Sigmoid colon (tissue), 7 donors: Measurements from ENCODE around the gene PRKACB. TPM values are rescaled to one million over a fixed set of nuclear protein-coding genes. Genes with fewer than 3 reads are reported as not detected.
"Not testable (repeated sequence)": the region's sequence is repeated elsewhere in the genome, so short reads cannot be mapped to it uniquely, and the experiment has no call there.

ENCODE experiments used
- DNase-seq: peaks from one replicate; pipeline ENCODE4 v3.0.0-alpha.2; 2019
- H3K27ac ChIP-seq, 4 donors: fragments of 200-600 bp; sonication (generic); one replicate each; pipeline ENCODE4 v1.5.1; 2016 to 2019; ENCODE audit warnings: mild to moderate bottlenecking in 1 of 4
- H3K27me3 ChIP-seq, 3 donors: fragments of 200-600 bp; sonication (generic); one replicate each; pipeline ENCODE4 v1.5.1; 2019; ENCODE audit warnings: mild to moderate bottlenecking in 1 of 3
- H3K36me3 ChIP-seq, 4 donors: fragments of 200-600 bp; sonication (generic); one replicate each; pipeline ENCODE4 v1.5.1; 2016 to 2019
- H3K4me1 ChIP-seq, 4 donors: fragments of 200-600 bp; sonication (generic); one replicate each; pipeline ENCODE4 v1.5.1; 2017 to 2019
- H3K4me3 ChIP-seq, 4 donors: fragments of 200-600 bp; sonication (generic); one replicate each; pipeline ENCODE4 v1.5.1; 2017 to 2019; ENCODE audit warnings: mild to moderate bottlenecking in 2 of 4, moderate library complexity in 1 of 4
- H3K9me3 ChIP-seq, 4 donors: fragments of 200-600 bp in 3 of 4; sonication (generic) in 3 of 4; one replicate each; pipeline versions ENCODE4 v1.5.1 to v1.6.1; 2013 to 2019
- EP300 ChIP-seq, 4 donors: sonication (generic); formaldehyde crosslinking; IDR thresholded peaks; one replicate each; pipeline ENCODE4 v1.6.1; 2017; ENCODE audit warnings: antibody characterized with exemption in 4 of 4
- POLR2A ChIP-seq, 2 donors: fragments of 450-650 bp; IDR thresholded peaks; one replicate each; pipeline ENCODE4 v1.6.1; 2016; ENCODE audit warnings: antibody characterized with exemption in 2 of 2, mild to moderate bottlenecking in 2 of 2, moderate library complexity in 2 of 2
- POLR2AphosphoS5 ChIP-seq, 4 donors: sonication (generic); formaldehyde crosslinking; IDR thresholded peaks; one replicate each; pipeline ENCODE4 v1.6.1; 2017; ENCODE audit warnings: antibody characterized with exemption in 4 of 4
- WGBS, 2 donors: extraction: QIAGEN DNeasy Blood & Tissue Kit; methylation state at CpG; one replicate each; pipeline ENCODE4 v1.1.7; 2013; 5-methylcytosine and 5-hydroxymethylcytosine counted together
- intact Hi-C: fragments of 100-400 bp; cut with DNase I; formaldehyde crosslinking; loops from one replicate; pipeline ENCODE4 v1.15.1; 2023
- polyA plus RNA-seq, 3 donors: library from polyadenylated mRNA; stranded (reverse); fragments of 200-250 nt; gene quantifications; one replicate each; pipeline ENCODE4 v1.2.3, GENCODE V29; 2013
- small RNA-seq, 3 donors: library from RNA; depleted of rRNA; stranded (forward); fragments of <200 nt; gene quantifications; one replicate each; pipeline ENCODE3, GENCODE V24; 2016
- total RNA-seq, 4 donors: library from RNA; depleted of rRNA; stranded (reverse); fragments of >200 nt; gene quantifications; one replicate each; pipeline ENCODE4 v1.1.0, GENCODE V29; 2016
- TF ChIP-seq, protein P1 (sequence below), 4 experiments: fragments of 450-650 bp in 3 of 4; fragments of 200-600 bp in 1 of 4; IDR thresholded peaks; one replicate each; pipeline ENCODE4 v1.5.1; 2016 to 2019; ENCODE audit warnings: antibody characterized with exemption in 4 of 4, mild to moderate bottlenecking in 3 of 4, moderate library complexity in 2 of 4
- donor health status: healthy with polysubstance abuse.
- donor health status: Bipolar disorder and iron deficiency.
- donor health status: healthy.

The PRKACB gene
- total and polyA plus RNA-seq, 7 donors: 35.5 to 67.9 (median 55.6) TPM

DNA sequence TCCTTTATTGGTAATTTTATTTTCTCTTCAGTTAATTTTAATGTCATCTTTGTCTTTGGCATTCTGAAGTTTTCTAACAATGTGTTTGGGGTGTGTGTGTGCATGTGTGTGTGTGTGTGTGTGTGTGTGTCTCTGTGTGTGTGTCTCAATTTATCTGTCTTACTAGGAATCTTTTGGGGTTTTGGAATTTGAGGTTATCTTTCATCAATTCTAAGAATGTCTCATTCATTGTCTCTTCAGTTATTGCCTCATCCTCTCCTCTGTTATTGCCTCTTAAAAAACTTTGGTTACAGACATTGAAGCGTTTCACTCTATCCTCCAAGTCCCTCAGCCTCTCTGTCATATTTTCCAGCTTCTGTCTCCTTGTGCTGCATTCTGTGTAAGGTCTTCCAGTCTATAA is 139.3 kb downstream of the PRKACB start:
- Histone ChIP-seq H3K4me1 (no peaks in the 10 kb centered on the region), H3K27ac (no peak overlapping the region), H3K27me3 (no peaks in the 10 kb centered on the region), H3K36me3 (no peaks in the 10 kb centered on the region), H3K4me3 (no peak overlapping the region), H3K9me3 (peaks cover 0 to 2% (median under 1%) of the 10 kb centered on the region in 4 donors)
- intact Hi-C loops: no loop called here
- TF ChIP-seq EP300 (IDR thresholded peaks at IDR 0.05) (no peak), POLR2AphosphoS5 (IDR thresholded peaks at IDR 0.05) (no peak), POLR2A (IDR thresholded peaks at IDR 0.05) (no peak)
- TF ChIP-seq, protein P1, sequence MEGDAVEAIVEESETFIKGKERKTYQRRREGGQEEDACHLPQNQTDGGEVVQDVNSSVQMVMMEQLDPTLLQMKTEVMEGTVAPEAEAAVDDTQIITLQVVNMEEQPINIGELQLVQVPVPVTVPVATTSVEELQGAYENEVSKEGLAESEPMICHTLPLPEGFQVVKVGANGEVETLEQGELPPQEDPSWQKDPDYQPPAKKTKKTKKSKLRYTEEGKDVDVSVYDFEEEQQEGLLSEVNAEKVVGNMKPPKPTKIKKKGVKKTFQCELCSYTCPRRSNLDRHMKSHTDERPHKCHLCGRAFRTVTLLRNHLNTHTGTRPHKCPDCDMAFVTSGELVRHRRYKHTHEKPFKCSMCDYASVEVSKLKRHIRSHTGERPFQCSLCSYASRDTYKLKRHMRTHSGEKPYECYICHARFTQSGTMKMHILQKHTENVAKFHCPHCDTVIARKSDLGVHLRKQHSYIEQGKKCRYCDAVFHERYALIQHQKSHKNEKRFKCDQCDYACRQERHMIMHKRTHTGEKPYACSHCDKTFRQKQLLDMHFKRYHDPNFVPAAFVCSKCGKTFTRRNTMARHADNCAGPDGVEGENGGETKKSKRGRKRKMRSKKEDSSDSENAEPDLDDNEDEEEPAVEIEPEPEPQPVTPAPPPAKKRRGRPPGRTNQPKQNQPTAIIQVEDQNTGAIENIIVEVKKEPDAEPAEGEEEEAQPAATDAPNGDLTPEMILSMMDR (IDR thresholded peaks at IDR 0.05): no peak
- no peak for DNase-seq
- 75 to 85% methylated on average over 1 of the region's 1 CpG for WGBS, 2 donors

GRCh38 chr1:84286071-84286470 is 142.0 kb downstream of the PRKACB start:
- Histone ChIP-seq H3K27me3 (no peaks in the 10 kb centered on the region), H3K9me3 (peaks cover 0 to 3% (median 1%) of the 10 kb centered on the region in 4 donors), H3K4me1 (no peaks in the 10 kb centered on the region), H3K27ac (no peak overlapping the region), H3K4me3 (no peak overlapping the region), H3K36me3 (no peaks in the 10 kb centered on the region)
- TF ChIP-seq, protein P1 (IDR thresholded peaks at IDR 0.05): no peak
- TF ChIP-seq POLR2AphosphoS5 (IDR thresholded peaks at IDR 0.05): no peak
- no peak for TF ChIP-seq EP300 (IDR thresholded peaks at IDR 0.05)
- DNase-seq: no peak
- WGBS, 2 donors: 81 to 95% methylated on average over 1 of the region's 1 CpG
- intact Hi-C loops: no loop called here

GRCh38 chr1:84287389-84287788 is 143.3 kb downstream of the PRKACB start:
- intact Hi-C loops, H3K27ac ChIP-seq, H3K36me3 ChIP-seq, H3K27me3 ChIP-seq, H3K4me1 ChIP-seq, H3K4me3 ChIP-seq, H3K9me3 ChIP-seq, DNase-seq: not testable (repeated sequence)
- WGBS, 2 donors: 62 to 66% methylated on average over 3 of the region's 3 CpGs

Small RNA genes within 50 kb of the gene (small RNA-seq; reads per million reads assigned to genes)
- gene AL450063.1 (0 reads per million in 3 donors), gene RF00410 (0 reads per million in 3 donors)

Other genes starting within 250 kb of the PRKACB start
- gene TTLL7, start 145.1 kb upstream of the PRKACB start, total RNA-seq: 10 to 100 TPM; 15.5 to 34.9 (median 17.2) TPM
- 1 to 10 TPM in 2 of 3 donors, under 1 TPM in 1; 0.92 to 1.4 (median 1.2) TPM for gene TTLL7, start 145.1 kb upstream of the PRKACB start, polyA plus RNA-seq
- 1 to 10 TPM in 3 of 4 donors, under 1 TPM in 1; 0.41 to 3.0 (median 2.1) TPM for gene SAMD13, start 157.4 kb downstream of the PRKACB start, total RNA-seq
- 10 to 100 TPM in 2 of 3 donors, 1 to 10 TPM in 1; 8.8 to 31.8 (median 21.3) TPM for gene SAMD13, start 157.4 kb downstream of the PRKACB start, polyA plus RNA-seq